OCI-LY1 (cell line): ENCODE results near the gene NCEH1.

Experiments
- H2AFZ ChIP-seq: fragments of 200-600 bp; sonication (generic), shearing (Covaris generic); 2 replicates; pipeline ENCODE4 v1.6.0; 2014; ENCODE audit warnings: antibody characterized with exemption, mild to moderate bottlenecking, low read length
- H3F3A ChIP-seq: fragments of 200-600 bp; sonication (generic), shearing (Covaris generic); 2 replicates; pipeline ENCODE4 v1.6.0; 2014; ENCODE audit warnings: mild to moderate bottlenecking, antibody characterized with exemption, low read length, moderate library complexity; ENCODE audit not compliant: insufficient read depth
- H3K27ac ChIP-seq: fragments of 200-600 bp; sonication (generic); 2 replicates; pipeline ENCODE4 v1.5.1; 2014; ENCODE audit warnings: low read length, mixed run types, mild to moderate bottlenecking, low read depth; ENCODE audit not compliant: poor library complexity, severe bottlenecking
- H3K27me3 ChIP-seq: fragments of 200-600 bp; sonication (generic); 2 replicates; pipeline ENCODE4 v1.6.0; 2014; ENCODE audit warnings: antibody characterized with exemption, mild to moderate bottlenecking, low read length, moderate library complexity; ENCODE audit not compliant: insufficient read depth
- H3K36me3 ChIP-seq: fragments of 200-600 bp; sonication (generic); 2 replicates; pipeline ENCODE4 v1.6.1; 2014; ENCODE audit warnings: mild to moderate bottlenecking, antibody characterized with exemption, low read length, moderate library complexity, mixed read lengths; ENCODE audit not compliant: insufficient read depth
- H3K4me1 ChIP-seq: fragments of 200-600 bp; sonication (generic); 2 replicates; pipeline ENCODE4 v1.5.1; 2014; ENCODE audit warnings: mild to moderate bottlenecking, low read length, moderate library complexity; ENCODE audit not compliant: insufficient read depth, severe bottlenecking
- H3K4me2 ChIP-seq: fragments of 200-600 bp; sonication (generic), shearing (Covaris generic); 2 replicates; pipeline ENCODE4 v1.6.1; 2014; ENCODE audit warnings: low read length
- H3K4me3 ChIP-seq: fragments of 200-600 bp; sonication (generic); 2 replicates; pipeline ENCODE4 v1.5.1; 2014; ENCODE audit warnings: low read length, low read depth, mild to moderate bottlenecking, mixed read lengths; ENCODE audit not compliant: poor library complexity, severe bottlenecking
- H3K79me2 ChIP-seq: fragments of 200-600 bp; shearing (Covaris generic); 2 replicates; pipeline ENCODE4 v1.6.1; 2016; ENCODE audit warnings: mixed run types, low read length, mixed read lengths; ENCODE audit not compliant: insufficient read depth
- H3K9ac ChIP-seq: fragments of 200-600 bp; sonication (generic), shearing (Covaris generic); 2 replicates; pipeline ENCODE4 v1.6.1; 2014; ENCODE audit warnings: mild to moderate bottlenecking, low read length, mixed read lengths
- H3K9me2 ChIP-seq: fragments of 200-600 bp; sonication (generic), shearing (Covaris generic); 2 replicates; pipeline ENCODE4 v1.6.1; 2014; ENCODE audit warnings: low read depth, mild to moderate bottlenecking, low read length, mixed read lengths
- H3K9me3 ChIP-seq: fragments of 200-600 bp; shearing (Covaris generic); 2 replicates; pipeline ENCODE4 v1.6.1; 2014; ENCODE audit warnings: low read length, mixed read lengths
- H4K20me1 ChIP-seq: fragments of 200-600 bp; sonication (generic), shearing (Covaris generic); 2 replicates; pipeline ENCODE4 v1.6.0; 2016; ENCODE audit warnings: mild to moderate bottlenecking, low read length; ENCODE audit not compliant: insufficient read depth
- CTCF ChIP-seq: fragments of 200-600 bp; sonication (generic), shearing (Covaris generic); IDR thresholded peaks from 2 replicates; pipeline ENCODE4 v1.5.1; 2017; ENCODE audit warnings: mild to moderate bottlenecking, antibody characterized with exemption, low read length, moderate library complexity, mixed read lengths
- EZH2 ChIP-seq: fragments of 200-600 bp; sonication (generic), shearing (Covaris generic); IDR thresholded peaks from 2 replicates; pipeline ENCODE4 v1.8.0; 2017; ENCODE audit warnings: borderline replicate concordance, mixed run types, mild to moderate bottlenecking, antibody characterized with exemption, low read length, moderate library complexity, mixed read lengths

The NCEH1 gene

GRCh38 chr3:172586436-172586835 is 124.4 kb downstream of the NCEH1 start:
- Histone ChIP-seq H2AFZ (no peak overlapping the region), H3K4me2 (no peak overlapping the region), H3K79me2 (no peaks in the 10 kb centered on the region), H3K4me3 (no peak overlapping the region), H3K9me2 (no peaks in the 10 kb centered on the region), H3K9ac (no peak overlapping the region), H4K20me1 (no peaks in the 10 kb centered on the region), H3K27ac (no peak overlapping the region), H3K27me3 (no peaks in the 10 kb centered on the region; the same call in 1 of the 2 replicates), H3K9me3 (no peaks in the 10 kb centered on the region), H3F3A (no peaks in the 10 kb centered on the region), H3K36me3 (no peaks in the 10 kb centered on the region), H3K4me1 (no peaks in the 10 kb centered on the region)
- TF ChIP-seq EZH2 (no peak), CTCF (no peak)

- Histone ChIP-seq H3K4me1 (no peaks in the 10 kb centered on the region), H3F3A (no peaks in the 10 kb centered on the region), H3K36me3 (no peaks in the 10 kb centered on the region), H3K27ac (no peak overlapping the region), H3K79me2 (no peaks in the 10 kb centered on the region), H3K9me3 (no peaks in the 10 kb centered on the region), H3K4me2 (no peak overlapping the region), H3K9me2 (no peaks in the 10 kb centered on the region), H2AFZ (no peak overlapping the region), H3K9ac (no peak overlapping the region), H3K27me3 (no peaks in the 10 kb centered on the region; the same call in 1 of the 2 replicates), H4K20me1 (no peaks in the 10 kb centered on the region), H3K4me3 (no peak overlapping the region)
- no peak for TF ChIP-seq CTCF
- no peak for TF ChIP-seq EZH2
Measured at GRCh38 chr3:172585954-172586353, 124.9 kb downstream of the NCEH1 start.

GRCh38 chr3:172582712-172583111 is 128.2 kb downstream of the NCEH1 start:
- Histone ChIP-seq H3K4me2 (no peak overlapping the region), H3K4me1 (no peaks in the 10 kb centered on the region), H2AFZ (no peak overlapping the region), H3K27ac (no peak overlapping the region), H3K9me2 (no peaks in the 10 kb centered on the region), H3K27me3 (no peaks in the 10 kb centered on the region; the same call in 1 of the 2 replicates), H3K9ac (no peak overlapping the region), H3F3A (no peaks in the 10 kb centered on the region), H4K20me1 (no peaks in the 10 kb centered on the region), H3K36me3 (no peaks in the 10 kb centered on the region), H3K4me3 (no peak overlapping the region), H3K79me2 (no peaks in the 10 kb centered on the region), H3K9me3 (no peaks in the 10 kb centered on the region)
- TF ChIP-seq CTCF (no peak), EZH2 (no peak)
